T-helper 2 cell treated with Interferon-gamma antibody and Interleukin-4, amounts not matched to agents 100 ng/mL and 5 ng/mL, for 36 hours (primary cell): ENCODE results near the gene ATP6V0A4. TPM values are rescaled to one million over a fixed set of nuclear protein-coding genes. Genes with fewer than 3 reads are reported as not detected.

Source experiments
- intact Hi-C: fragments of 100-400 bp; cut with micrococcal nuclease; formaldehyde crosslinking; loops from one replicate; pipeline ENCODE4 v1.15.1; 2023
- total RNA-seq: library from RNA; stranded (reverse); gene quantifications from 2 replicates; pipeline ENCODE4 v1.2.3, GENCODE V29; 2022

The ATP6V0A4 gene
- total RNA-seq, 1 donor from 2014 or later = not detected

DNA sequence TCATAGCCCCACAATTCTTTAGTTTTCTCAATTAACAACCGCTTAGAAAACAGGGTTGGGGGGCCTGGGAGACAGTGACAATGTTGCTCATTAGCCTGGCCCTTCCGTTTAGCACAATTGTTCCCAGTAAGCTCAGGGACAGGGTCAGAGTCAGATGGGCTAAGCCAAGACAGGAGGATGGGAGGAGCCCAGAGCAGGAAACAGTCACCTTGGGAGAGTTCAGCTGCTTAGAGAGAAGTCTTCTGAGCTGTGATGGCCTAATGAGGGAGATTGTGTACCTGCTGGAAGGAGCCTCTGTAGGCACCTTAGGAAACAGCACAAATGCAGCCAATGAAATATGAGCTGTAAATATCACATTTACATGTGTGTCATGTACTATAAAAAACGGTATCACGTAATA lies 132.7 kb downstream of the ATP6V0A4 start:
- intact Hi-C loops = no loop called here

DNA sequence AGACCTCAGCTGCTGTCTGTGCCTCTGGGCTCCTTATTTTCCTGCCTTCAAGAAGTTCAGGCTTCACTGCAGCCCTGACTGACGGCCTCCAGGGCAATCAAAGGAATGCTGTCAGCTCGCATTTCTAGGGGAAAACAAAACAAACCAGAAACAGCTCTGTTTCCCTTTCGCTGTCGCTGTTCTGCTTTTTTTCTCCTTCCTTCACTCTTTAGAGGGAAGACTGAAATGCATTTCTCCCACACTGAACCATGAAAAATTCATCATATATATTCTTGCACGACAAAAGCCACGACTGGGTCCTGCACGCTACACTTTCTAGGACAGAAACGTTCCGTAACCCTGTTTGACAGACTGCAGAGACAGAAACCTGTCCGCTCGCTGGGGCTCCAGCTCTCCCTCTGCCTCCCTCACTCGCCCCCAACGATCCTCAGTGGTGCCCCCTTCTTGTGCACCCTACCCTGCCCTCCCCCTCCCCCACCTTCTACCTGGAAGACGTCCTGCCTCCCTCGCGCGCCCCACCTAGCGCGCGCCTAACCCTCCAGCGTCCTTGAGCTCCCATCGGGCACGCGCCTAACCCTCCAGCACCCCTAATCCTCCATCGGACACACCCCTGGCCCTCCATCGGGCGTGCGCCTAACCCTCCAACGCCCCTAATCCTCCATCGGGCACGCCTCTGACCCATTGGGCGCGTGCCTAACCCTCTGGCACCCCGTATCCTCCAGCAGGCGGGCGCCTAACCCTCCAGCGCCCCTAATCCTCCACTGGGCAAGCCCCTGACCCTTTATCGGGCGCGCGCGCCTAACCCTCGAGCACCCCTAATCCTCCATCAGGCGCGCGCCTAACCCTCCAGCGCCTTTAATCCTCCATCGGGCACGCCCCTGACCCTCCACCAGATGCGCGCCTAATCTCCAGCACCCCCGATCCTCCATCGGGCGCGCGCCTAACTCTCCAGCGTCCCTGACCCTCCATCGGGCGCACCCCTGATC lies 134.0 kb downstream of the ATP6V0A4 start:
- intact Hi-C loops = no loop called here

DNA sequence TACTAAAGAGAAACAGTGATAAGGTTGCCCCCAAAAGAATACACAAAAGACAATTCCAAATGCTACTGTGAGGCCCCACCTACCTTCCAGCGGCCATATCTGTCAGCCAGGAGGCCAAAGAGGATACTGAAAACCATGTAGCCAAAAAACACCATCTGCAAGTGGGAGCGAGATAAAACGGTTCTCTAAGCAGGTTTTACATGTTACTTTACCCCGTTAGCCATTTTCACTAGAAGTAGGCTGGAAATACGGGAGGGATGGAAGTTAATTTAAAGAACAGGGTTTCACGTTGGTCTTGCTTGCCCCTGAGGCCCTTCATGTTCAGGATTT lies 135.0 kb downstream of the ATP6V0A4 start:
- intact Hi-C loops = no loop called here

DNA sequence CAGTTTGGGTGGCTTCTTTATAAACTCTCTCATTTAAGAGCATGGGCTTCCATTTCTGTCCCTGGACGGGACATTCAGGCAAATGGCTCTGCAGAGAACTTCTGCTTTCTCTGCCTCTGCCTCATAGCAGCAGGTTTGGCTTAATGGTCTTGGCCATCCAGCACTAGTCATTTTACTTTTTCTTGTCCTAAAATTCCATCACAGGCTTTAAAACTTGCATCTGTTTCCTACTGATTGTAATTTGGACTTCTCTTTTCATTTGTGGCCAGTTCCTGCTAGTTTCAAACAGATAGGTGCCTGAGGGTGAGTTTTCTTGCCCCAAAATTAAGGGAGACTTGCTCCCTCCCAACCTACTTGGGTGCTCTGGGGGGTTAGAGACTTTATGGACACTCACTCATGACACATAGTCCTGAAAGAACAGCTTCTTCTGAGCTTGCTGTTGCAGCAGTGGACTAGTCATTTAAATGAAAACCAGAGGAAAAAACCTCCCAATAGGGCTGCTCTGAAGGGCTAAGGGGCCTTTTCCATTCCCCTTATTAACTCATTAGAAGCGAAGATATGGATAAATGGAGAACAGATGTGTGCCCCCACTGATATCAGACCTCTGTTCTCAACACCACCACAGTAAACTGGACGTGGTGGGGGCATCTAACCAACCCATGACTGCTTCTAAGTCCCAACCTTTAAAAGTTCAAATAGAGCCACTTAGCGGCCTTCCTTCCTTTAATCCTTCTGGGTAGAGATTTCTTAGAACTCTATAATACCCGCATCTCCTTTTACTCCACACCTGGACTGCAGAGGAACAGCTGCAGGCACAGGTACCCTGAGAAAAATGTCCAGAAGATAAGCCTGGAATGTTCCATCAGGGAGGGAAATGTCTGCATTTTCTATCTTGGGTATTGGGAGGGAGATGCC lies 135.7 kb downstream of the ATP6V0A4 start:
- intact Hi-C loops = no loop called here

DNA sequence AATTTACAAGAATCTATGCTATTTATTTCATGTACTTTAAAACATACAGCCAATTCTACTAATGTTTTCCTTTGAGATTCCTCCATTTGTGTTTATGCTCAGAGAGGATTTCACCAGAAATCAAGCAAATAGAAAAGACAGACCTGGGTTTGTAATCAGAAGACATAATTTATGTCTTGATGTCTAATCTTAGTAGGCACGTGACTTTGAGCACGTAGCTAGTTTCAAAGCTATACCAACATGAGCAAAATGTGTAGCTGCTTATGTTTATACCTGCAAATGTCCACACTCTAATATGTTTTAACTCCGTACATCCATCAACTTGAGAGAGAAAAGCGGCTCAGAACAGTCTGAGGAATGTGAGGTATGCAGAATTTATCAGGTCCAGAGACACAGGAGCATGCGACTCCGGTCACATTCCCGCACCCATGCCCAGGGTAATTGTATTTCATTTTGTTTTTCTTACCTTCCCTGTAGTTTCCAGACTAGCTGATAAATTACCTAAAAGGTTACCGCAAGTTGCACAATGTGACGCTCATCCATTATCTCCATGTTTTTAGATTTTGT lies 136.8 kb downstream of the ATP6V0A4 start:
- intact Hi-C loops = no loop called here

DNA sequence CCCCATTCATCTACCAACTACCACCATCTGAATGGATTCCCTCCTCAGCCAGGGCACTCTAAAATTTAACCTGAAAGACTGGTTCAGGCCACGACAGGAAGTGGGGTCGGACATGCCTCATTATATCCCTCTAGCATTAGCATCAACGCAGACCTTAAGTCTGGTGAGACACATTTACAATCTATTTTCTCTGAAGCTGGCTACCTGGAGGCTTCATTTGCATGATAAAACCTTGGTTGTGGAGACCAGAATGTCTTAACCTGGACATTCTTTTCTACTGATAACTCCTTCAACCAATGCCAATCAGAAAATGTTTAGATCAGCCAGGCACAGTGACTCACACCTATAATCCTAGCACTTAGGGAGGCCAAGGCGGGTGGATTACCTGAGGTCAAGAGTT lies 139.1 kb downstream of the ATP6V0A4 start:
- intact Hi-C loops = no loop called here

DNA sequence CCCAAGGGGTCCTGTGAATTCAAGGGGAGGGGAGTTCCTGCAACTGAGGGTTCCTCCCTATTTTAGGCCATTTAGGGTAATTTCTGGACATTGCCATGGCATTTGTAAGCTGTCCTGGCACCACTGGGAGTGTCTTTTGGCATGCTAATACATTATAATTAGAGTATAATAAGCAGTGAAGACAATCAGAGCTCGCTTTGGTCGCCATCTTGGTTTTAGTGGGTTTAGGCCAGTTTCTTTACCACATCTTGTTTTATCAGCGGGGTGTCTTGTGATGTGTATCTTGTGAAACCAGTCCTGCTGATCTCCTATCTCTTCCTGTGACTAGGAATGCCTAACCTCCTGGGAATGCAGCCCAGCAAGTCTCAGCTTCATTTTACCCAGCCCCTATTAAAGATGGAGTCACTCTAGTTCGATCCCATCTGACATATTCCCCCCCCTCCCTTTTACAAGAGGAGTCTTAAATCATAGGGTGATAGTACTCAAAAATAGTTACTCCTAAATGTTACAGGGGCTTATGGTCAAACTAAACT lies 140.1 kb downstream of the ATP6V0A4 start:
- intact Hi-C loops = no loop called here

DNA sequence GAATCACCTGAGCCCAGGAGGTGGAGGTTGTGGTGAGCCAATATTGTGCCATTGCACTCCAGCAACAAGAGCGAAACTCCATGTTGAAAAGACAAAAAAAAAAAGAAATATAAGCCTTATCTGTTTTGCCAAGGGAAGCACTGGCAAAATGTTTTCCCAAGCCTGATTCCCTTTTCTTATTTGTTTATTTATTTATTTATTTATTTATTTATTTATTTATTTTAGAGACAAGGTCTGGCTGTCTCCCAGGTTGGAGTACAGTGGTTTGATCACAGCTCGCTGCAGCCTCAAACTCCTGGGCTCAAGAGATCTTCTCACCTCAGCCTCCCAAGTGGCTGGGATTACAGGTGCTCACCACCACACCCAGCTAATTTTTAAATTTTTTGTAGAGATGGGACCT lies 141.0 kb downstream of the ATP6V0A4 start:
- intact Hi-C loops = no loop called here

Other genes with a start within 250 kb of the ATP6V0A4 start
- gene SVOPL, start 96.8 kb downstream of the ATP6V0A4 start, total RNA-seq = 1.0 and 1.2 TPM in 2 replicates
- not detected in 2 replicates for gene TMEM213, start 202 bp downstream of the ATP6V0A4 start, total RNA-seq
- 0.45 and 0.50 TPM in 2 replicates for gene KIAA1549, start 183.2 kb upstream of the ATP6V0A4 start, total RNA-seq
- gene ZC3HAV1L, start 237.8 kb upstream of the ATP6V0A4 start, total RNA-seq = 19.7 TPM in 2 replicates